ENCODE measurements around the gene ST6GAL1. TPM values are rescaled to one million over a fixed set of nuclear protein-coding genes. Genes with fewer than 3 reads are reported as not detected.
"Not testable (repeated sequence)": the region's sequence is repeated elsewhere in the genome, so short reads cannot be mapped to it uniquely, and the experiment has no call there.

Gene ST6GAL1
- polyA plus RNA-seq, 3 donors = 19.0 to 24.4 (median 20.5) TPM

GRCh38 chr3:186888569-186888968, 41.8 kb upstream of the ST6GAL1 start:
- Histone ChIP-seq H3K27ac (ENCODE audit: low read depth in 1 of 2, low read length in 2 of 2) (no peak overlapping the region), H3K4me1 (ENCODE audit: control insufficient read depth in 1 of 2, insufficient read depth in 2 of 2, low read length in 2 of 2) (no peaks in the 10 kb centered on the region), H3K9me3 (replicated peaks in 1 of 2; ENCODE audit: control insufficient read depth in 1 of 2, insufficient read depth in 1 of 2, low read length in 2 of 2) (no peaks in the 10 kb centered on the region), H4K20me1 (ENCODE audit: insufficient read depth, low read length) (no peaks in the 10 kb centered on the region), H3K36me3 (replicated peaks in 1 of 2; ENCODE audit: control insufficient read depth in 1 of 2, insufficient read depth in 2 of 2, low read length in 2 of 2) (no peaks in the 10 kb centered on the region), H3K9ac (ENCODE audit: insufficient read depth, low read length, poor library complexity, severe bottlenecking) (no peak overlapping the region), H3K79me2 (ENCODE audit: insufficient read depth, low read length) (no peaks in the 10 kb centered on the region), H3K4me2 (replicated peaks; ENCODE audit: extremely low read depth, low read length, poor library complexity, severe bottlenecking) (no peak overlapping the region), H3K4me3 (replicated peaks in 1 of 3; ENCODE audit: low read depth in 2 of 3, low read length in 3 of 3) (no peak overlapping the region), H2AFZ (ENCODE audit: insufficient read depth, low read depth, low read length, poor library complexity, severe bottlenecking) (no peak overlapping the region), H3K27me3 (ENCODE audit: control insufficient read depth in 2 of 2, insufficient read depth in 2 of 2, low read length in 2 of 2) (no peaks in the 10 kb centered on the region)
- intact Hi-C loops (cut with micrococcal nuclease) = no loop called here
- Mint-ChIP-seq H3K9me3 (peaks cover 4 to 9% (median 7%) of the 10 kb centered on the region in 7 donors), H3K27me3 (ENCODE audit: low read depth in 3 of 3) (peaks cover 1 to 6% (median 4%) of the 10 kb centered on the region in 3 donors), H3K27ac (no peak overlapping the region), H3K4me1 (peaks cover 4% of the 10 kb centered on the region), H3K36me3 (no peaks in the 10 kb centered on the region), H3K4me3 (no peak overlapping the region)
- 0% methylated on average over 2 of the region's 6 CpGs for WGBS (ENCODE audit: insufficient coverage)
- no peak for TF ChIP-seq CTCF (IDR thresholded peaks at IDR 0.05)
- DNase-seq = no peak

- H3K9me3 Mint-ChIP-seq; intact Hi-C loops (cut with micrococcal nuclease); H3K4me3 Mint-ChIP-seq; H3K36me3 Mint-ChIP-seq; H3K9ac ChIP-seq (ENCODE audit: insufficient read depth, low read length, poor library complexity, severe bottlenecking); H3K27me3 ChIP-seq (ENCODE audit: control insufficient read depth in 2 of 2, insufficient read depth in 2 of 2, low read length in 2 of 2); H3K4me2 ChIP-seq (replicated peaks; ENCODE audit: extremely low read depth, low read length, poor library complexity, severe bottlenecking); H3K36me3 ChIP-seq (replicated peaks in 1 of 2; ENCODE audit: control insufficient read depth in 1 of 2, insufficient read depth in 2 of 2, low read length in 2 of 2); H3K9me3 ChIP-seq (replicated peaks in 1 of 2; ENCODE audit: control insufficient read depth in 1 of 2, insufficient read depth in 1 of 2, low read length in 2 of 2); H3K4me1 Mint-ChIP-seq; DNase-seq; H3K27me3 Mint-ChIP-seq (ENCODE audit: low read depth in 3 of 3); H4K20me1 ChIP-seq (ENCODE audit: insufficient read depth, low read length); H3K4me3 ChIP-seq (replicated peaks in 1 of 3; ENCODE audit: low read depth in 2 of 3, low read length in 3 of 3); H3K79me2 ChIP-seq (ENCODE audit: insufficient read depth, low read length); H3K4me1 ChIP-seq (ENCODE audit: control insufficient read depth in 1 of 2, insufficient read depth in 2 of 2, low read length in 2 of 2); H3K27ac ChIP-seq (ENCODE audit: low read depth in 1 of 2, low read length in 2 of 2); H2AFZ ChIP-seq (ENCODE audit: insufficient read depth, low read depth, low read length, poor library complexity, severe bottlenecking): not testable (repeated sequence)
- WGBS (ENCODE audit: insufficient coverage) = no CpG with 5 or more reads among the region's 4 CpGs
- H3K27ac Mint-ChIP-seq = peak overlapping the region in 4 of 7 donors; percentile 27 to 82 (median 62)
Measured at GRCh38 chr3:186889698-186890097, 40.6 kb upstream of the ST6GAL1 start.
